HepG2 (cell line): ENCODE measurements around the gene RNF208. TPM values are rescaled to one million over a fixed set of nuclear protein-coding genes. Genes with fewer than 3 reads are reported as not detected.

ENCODE experiments used
- HMG20B ChIP-seq: conservative IDR thresholded peaks from 2 replicates; pipeline ENCODE4 v1.6.1; 2016; ENCODE audit warnings: missing genetic modification reagents, missing compliant biosample characterization
- NR1H2 ChIP-seq: sonication (generic); formaldehyde crosslinking; IDR thresholded peaks from 2 replicates; pipeline ENCODE4 v1.8.1; 2022; ENCODE audit warnings: low read depth, missing genetic modification reagents, borderline replicate concordance
- ZNF468 ChIP-seq: sonication (generic); formaldehyde crosslinking; IDR thresholded peaks from 2 replicates; pipeline ENCODE4 v1.8.0; 2022; ENCODE audit warnings: mild to moderate bottlenecking, moderate library complexity, missing genetic modification reagents
- ZNF780A ChIP-seq: sonication (generic); formaldehyde crosslinking; IDR thresholded peaks from 2 replicates; pipeline ENCODE4 v1.8.0; 2022; ENCODE audit warnings: mild to moderate bottlenecking, missing genetic modification reagents, moderate library complexity
- ZNF839 ChIP-seq: sonication (generic); formaldehyde crosslinking; IDR thresholded peaks from 2 replicates; pipeline ENCODE4 v1.4.0; 2020; ENCODE audit warnings: missing genetic modification reagents, mild to moderate bottlenecking, borderline replicate concordance
- polyA plus RNA-seq, 8 experiments: library from polyadenylated mRNA; depleted of rRNA in 3 of 8; stranded (reverse) in 7 of 8; unstranded in 1 of 8; fragments of >200 nt; fragmentation: Illumina TruSeq in 4 of 8; extraction: Trizol in 4 of 8; gene quantifications; 2 replicates each; pipeline versions ENCODE4 v1.2.1 to v1.2.3, GENCODE V29; 2011 to 2016; ENCODE audit warnings: low read depth in 4 of 8, missing spikeins in 1 of 8, mixed read lengths in 1 of 8; ENCODE audit not compliant: insufficient read depth in 1 of 8
- total RNA-seq, 5 experiments: library from RNA; depleted of rRNA; stranded (reverse); fragments of >200 nt; fragmentation: Illumina TruSeq; extraction: Trizol; gene quantifications; 2 replicates each; pipeline ENCODE4 v1.2.3, GENCODE V29; 2016; ENCODE audit warnings: low read depth in 1 of 5
- TF ChIP-seq, protein P1 (sequence below): sonication (generic); formaldehyde crosslinking; IDR thresholded peaks from 2 replicates; pipeline ENCODE4 v1.8.0; 2022; ENCODE audit warnings: mild to moderate bottlenecking, missing genetic modification reagents, moderate library complexity
- TF ChIP-seq, protein P2 (sequence below): sonication (generic); formaldehyde crosslinking; conservative IDR thresholded peaks from 2 replicates; pipeline ENCODE4 v1.8.1; 2023; ENCODE audit warnings: missing genetic modification reagents
- TF ChIP-seq, protein P3 (sequence below): sonication (generic); formaldehyde crosslinking; IDR thresholded peaks from one replicate; pipeline ENCODE4 v1.5.1; 2020; ENCODE audit warnings: mild to moderate bottlenecking, missing genetic modification reagents; ENCODE audit errors: not compliant biosample characterization

The RNF208 gene
- total and polyA plus RNA-seq, 2 of the 13 experiments (the other 11 are each of a cell fraction or from before 2014, with no cell fraction given), result 1.6 to 2.1 TPM

DNA sequence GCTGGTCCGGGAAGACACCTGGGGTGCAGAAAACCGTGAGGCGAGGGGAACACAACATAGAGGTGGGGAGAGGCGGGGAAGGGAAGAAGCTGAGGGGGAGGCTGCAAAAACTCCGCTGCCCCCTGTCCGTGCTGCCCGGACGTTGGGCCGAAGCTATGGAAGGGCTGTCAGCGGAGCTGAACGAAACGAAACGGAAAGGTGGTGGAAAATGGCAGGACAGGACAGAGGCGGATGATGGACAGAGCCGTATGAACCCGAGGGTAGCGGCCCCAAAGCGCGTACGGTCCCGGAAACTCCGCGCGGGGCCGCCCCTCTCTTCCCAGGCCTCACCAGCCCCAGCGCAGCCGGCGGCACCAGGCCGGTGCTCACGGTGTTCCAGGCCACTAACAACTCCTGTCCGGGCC lies 34.0 kb downstream of the RNF208 start (continued):
- TF ChIP-seq, protein P1, sequence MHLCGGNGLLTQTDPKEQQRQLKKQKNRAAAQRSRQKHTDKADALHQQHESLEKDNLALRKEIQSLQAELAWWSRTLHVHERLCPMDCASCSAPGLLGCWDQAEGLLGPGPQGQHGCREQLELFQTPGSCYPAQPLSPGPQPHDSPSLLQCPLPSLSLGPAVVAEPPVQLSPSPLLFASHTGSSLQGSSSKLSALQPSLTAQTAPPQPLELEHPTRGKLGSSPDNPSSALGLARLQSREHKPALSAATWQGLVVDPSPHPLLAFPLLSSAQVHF (CRISPR knock-in tag), result peak; percentile 37; the same call in 1 of the 2 replicates
- TF ChIP-seq ZNF839 (CRISPR knock-in tag) (0 out of 2 replicates have a peak, but pooled peaks have one; percentile 15), ZNF468 (CRISPR knock-in tag) (0 out of 2 replicates have a peak, but pooled peaks have one; percentile 39), HMG20B (CRISPR knock-in tag) (0 out of 2 replicates have a peak, but pooled peaks have one; percentile 22), NR1H2 (0 out of 2 replicates have a peak, but pooled peaks have one; percentile 67), ZNF780A (CRISPR knock-in tag) (0 out of 2 replicates have a peak, but pooled peaks have one; percentile 36)
- TF ChIP-seq, protein P2, sequence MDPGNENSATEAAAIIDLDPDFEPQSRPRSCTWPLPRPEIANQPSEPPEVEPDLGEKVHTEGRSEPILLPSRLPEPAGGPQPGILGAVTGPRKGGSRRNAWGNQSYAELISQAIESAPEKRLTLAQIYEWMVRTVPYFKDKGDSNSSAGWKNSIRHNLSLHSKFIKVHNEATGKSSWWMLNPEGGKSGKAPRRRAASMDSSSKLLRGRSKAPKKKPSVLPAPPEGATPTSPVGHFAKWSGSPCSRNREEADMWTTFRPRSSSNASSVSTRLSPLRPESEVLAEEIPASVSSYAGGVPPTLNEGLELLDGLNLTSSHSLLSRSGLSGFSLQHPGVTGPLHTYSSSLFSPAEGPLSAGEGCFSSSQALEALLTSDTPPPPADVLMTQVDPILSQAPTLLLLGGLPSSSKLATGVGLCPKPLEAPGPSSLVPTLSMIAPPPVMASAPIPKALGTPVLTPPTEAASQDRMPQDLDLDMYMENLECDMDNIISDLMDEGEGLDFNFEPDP (CRISPR knock-in tag), result 0 out of 2 replicates have a peak, but pooled peaks have one; percentile 38
- TF ChIP-seq, protein P3, sequence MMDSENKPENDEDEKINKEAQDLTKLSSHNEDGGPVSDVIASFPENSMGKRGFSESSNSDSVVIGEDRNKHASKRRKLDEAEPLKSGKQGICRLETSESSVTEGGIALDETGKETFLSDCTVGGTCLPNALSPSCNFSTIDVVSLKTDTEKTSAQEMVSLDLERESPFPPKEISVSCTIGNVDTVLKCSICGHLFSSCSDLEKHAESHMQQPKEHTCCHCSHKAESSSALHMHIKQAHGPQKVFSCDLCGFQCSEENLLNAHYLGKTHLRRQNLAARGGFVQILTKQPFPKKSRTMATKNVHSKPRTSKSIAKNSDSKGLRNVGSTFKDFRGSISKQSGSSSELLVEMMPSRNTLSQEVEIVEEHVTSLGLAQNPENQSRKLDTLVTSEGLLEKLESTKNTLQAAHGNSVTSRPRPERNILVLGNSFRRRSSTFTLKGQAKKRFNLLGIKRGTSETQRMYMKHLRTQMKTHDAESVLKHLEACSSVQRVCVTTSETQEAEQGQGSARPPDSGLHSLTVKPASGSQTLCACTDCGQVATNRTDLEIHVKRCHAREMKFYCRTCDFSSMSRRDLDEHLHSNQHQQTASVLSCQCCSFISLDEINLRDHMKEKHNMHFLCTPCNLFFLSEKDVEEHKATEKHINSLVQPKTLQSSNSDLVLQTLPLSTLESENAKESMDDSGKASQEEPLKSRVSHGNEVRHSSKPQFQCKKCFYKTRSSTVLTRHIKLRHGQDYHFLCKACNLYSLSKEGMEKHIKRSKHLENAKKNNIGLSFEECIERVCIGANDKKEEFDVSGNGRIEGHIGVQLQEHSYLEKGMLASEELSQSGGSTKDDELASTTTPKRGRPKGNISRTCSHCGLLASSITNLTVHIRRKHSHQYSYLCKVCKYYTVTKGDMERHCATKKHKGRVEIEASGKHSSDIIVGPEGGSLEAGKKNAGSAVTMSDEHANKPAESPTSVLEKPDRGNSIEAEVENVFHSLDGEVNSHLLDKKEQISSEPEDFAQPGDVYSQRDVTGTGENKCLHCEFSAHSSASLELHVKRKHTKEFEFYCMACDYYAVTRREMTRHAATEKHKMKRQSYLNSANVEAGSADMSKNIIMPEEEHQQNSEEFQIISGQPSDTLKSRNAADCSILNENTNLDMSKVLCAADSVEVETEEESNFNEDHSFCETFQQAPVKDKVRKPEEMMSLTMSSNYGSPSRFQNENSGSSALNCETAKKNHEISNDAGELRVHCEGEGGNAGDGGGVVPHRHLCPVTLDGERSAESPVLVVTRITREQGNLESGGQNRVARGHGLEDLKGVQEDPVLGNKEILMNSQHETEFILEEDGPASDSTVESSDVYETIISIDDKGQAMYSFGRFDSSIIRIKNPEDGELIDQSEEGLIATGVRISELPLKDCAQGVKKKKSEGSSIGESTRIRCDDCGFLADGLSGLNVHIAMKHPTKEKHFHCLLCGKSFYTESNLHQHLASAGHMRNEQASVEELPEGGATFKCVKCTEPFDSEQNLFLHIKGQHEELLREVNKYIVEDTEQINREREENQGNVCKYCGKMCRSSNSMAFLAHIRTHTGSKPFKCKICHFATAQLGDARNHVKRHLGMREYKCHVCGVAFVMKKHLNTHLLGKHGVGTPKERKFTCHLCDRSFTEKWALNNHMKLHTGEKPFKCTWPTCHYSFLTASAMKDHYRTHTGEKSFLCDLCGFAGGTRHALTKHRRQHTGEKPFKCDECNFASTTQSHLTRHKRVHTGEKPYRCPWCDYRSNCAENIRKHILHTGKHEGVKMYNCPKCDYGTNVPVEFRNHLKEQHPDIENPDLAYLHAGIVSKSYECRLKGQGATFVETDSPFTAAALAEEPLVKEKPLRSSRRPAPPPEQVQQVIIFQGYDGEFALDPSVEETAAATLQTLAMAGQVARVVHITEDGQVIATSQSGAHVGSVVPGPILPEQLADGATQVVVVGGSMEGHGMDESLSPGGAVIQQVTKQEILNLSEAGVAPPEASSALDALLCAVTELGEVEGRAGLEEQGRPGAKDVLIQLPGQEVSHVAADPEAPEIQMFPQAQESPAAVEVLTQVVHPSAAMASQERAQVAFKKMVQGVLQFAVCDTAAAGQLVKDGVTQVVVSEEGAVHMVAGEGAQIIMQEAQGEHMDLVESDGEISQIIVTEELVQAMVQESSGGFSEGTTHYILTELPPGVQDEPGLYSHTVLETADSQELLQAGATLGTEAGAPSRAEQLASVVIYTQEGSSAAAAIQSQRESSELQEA (CRISPR knock-in tag), result peak; percentile 30
